Measurements from ENCODE around the gene CTBP2. TPM values are rescaled to one million over a fixed set of nuclear protein-coding genes. Genes with fewer than 3 reads are reported as not detected.

Gene CTBP2
- total RNA-seq, 1 experiment from 2014 or later: 191 TPM

DNA sequence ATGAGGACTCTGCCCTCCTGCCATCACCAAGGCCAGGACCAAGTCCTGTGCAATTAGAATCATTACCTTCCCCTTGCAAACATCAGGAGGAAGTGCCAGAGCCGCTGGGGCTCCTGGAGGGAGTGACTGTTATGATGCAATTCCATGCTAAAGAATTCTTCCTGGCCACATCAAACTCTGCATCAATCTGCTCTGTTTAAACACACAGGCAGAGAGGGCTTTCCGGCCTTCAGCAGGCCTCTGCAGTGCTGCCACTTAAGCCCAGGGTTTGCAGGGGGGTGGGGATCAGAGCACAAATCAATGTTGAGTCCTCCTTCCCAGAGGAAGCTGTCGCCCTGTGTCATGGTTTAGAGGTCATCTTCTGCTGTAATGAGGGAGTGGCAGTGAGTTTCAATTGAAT, 58.1 kb downstream of the CTBP2 start:
- Mint-ChIP-seq H3K9me3 (no peaks in the 10 kb centered on the region), H3K36me3 (peaks cover 28% of the 10 kb centered on the region), H3K27ac (peak overlapping the region; percentile 84), H3K27me3 (ENCODE audit: low read depth) (no peaks in the 10 kb centered on the region), H3K4me1 (peaks cover 94% of the 10 kb centered on the region), H3K4me3 (no peak overlapping the region)
- CTCF ChIA-PET: interaction anchor here (0.7 to 2.1 kb wide), 7 partner anchors 10 to 110 kb away, joined by 3 to 13 read pairs (median 5); no protein-coding TSS in a partner anchor
- DNase-seq (ENCODE audit: low spot score): no peak
- POLR2A ChIA-PET: interaction anchor here (0.6 to 0.8 kb wide), 2 partner anchors 58 to 98 kb away, joined by 3 to 4 read pairs; partner anchors contain the start of gene CTBP2
- TF ChIP-seq ZNF121 (CRISPR knock-in tag; IDR thresholded peaks at IDR 0.05) (peak; percentile 8; the same call in 1 of the 2 replicates), ETV6 (CRISPR knock-in tag; IDR thresholded peaks at IDR 0.05) (no peak)
- peak; percentile 9 for ATAC-seq

DNA sequence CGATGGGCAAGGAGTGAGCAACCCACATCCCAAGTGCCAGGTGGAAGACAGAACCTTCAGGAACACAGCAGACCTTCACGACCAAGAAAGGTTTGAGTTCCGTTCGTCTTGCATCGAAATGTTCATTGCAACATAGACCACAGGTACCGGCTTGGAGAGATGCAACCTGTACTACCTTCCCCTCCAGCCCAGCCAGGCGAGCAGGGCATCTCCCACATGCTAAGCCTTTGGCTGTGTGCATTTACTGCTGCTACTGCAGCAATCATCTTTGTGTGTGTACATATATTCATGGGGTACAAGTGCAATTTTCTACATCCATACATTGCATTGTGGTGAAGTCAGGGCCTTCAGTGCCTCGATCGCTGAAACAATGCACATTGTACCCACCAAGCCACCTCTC, 58.8 kb downstream of the CTBP2 start:
- Mint-ChIP-seq H3K4me1 (peaks cover 94% of the 10 kb centered on the region), H3K27me3 (ENCODE audit: low read depth) (no peaks in the 10 kb centered on the region), H3K4me3 (0 out of 2 replicates have a peak overlapping the region, but pooled peaks have one; percentile 2), H3K36me3 (peaks cover 23% of the 10 kb centered on the region), H3K9me3 (no peaks in the 10 kb centered on the region), H3K27ac (peak overlapping the region; percentile 84)
- TF ChIP-seq, protein P1, sequence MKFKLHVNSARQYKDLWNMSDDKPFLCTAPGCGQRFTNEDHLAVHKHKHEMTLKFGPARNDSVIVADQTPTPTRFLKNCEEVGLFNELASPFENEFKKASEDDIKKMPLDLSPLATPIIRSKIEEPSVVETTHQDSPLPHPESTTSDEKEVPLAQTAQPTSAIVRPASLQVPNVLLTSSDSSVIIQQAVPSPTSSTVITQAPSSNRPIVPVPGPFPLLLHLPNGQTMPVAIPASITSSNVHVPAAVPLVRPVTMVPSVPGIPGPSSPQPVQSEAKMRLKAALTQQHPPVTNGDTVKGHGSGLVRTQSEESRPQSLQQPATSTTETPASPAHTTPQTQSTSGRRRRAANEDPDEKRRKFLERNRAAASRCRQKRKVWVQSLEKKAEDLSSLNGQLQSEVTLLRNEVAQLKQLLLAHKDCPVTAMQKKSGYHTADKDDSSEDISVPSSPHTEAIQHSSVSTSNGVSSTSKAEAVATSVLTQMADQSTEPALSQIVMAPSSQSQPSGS (CRISPR knock-in tag; IDR thresholded peaks at IDR 0.05; ENCODE audit: borderline replicate concordance, low read depth): no peak
- no peak for TF ChIP-seq ZBTB21 (CRISPR knock-in tag; IDR thresholded peaks at IDR 0.05; ENCODE audit: borderline replicate concordance)
- DNase-seq (ENCODE audit: low spot score): no peak
- ChIA-PET POLR2A (no interaction called here), CTCF (no interaction called here)
- ATAC-seq: no peak

DNA sequence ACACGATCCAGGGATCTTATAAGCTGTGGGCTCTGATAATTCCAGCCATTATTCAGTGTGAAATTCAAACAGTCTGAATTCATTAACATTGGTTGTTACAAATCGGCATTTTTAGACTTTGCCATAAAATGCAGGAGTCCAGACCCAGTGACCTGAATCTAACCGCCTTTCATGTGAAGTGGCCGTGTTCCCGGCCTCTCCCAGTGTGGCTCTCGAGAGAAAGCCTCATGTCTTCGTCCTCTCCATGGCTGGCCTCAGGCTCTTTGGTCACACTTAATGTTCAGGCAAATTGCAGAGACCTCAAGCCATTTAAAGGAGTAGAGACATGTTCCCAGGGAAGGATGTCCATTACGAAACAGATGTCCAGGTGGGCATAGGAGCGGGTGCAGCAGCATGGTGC, 59.3 kb downstream of the CTBP2 start:
- ChIA-PET POLR2A (no interaction called here), CTCF (no interaction called here)
- TF ChIP-seq NFE2L1 (CRISPR knock-in tag; IDR thresholded peaks at IDR 0.05): no peak
- H3K27ac Mint-ChIP-seq: peak overlapping the region; percentile 28
- ATAC-seq (no peak), DNase-seq (ENCODE audit: low spot score) (no peak)
- peaks cover 93% of the 10 kb centered on the region for H3K4me1 Mint-ChIP-seq
- no peaks in the 10 kb centered on the region for H3K9me3 Mint-ChIP-seq
- H3K36me3 Mint-ChIP-seq: peaks cover 18% of the 10 kb centered on the region; the same call in 1 of the 2 replicates
- no peaks in the 10 kb centered on the region for H3K27me3 Mint-ChIP-seq (ENCODE audit: low read depth)
- H3K4me3 Mint-ChIP-seq: no peak overlapping the region

DNA sequence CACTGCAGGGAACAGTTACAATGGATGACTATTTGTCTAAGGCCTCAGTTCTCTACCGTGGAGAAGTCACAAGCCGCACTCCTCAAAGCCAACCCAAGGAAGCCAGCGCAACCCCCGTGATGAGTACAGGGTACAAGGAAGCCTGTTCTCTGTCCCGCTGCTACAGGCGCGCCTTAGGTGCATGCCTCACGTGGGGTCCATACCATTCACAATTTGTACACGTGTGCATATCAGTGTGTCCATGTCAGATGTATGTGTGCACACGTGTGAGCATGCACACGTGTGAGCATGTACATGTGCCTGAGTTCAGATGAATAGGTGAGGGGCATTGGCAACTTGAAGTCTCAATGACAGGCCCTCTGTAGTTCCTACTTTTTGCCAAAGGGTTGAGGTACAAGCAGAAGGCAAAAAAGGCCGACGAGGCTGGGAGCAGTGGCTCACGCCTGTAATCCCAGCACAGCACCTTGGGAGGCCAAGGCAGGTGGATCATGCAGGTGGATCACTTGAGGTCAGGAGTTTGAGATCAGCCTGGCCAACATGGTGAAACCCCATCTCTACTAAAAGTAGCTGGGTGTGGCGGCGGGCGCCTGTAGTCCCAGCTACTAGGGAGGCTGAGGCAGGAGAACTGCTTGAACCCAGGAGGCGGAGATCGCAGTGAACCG, 62.8 kb downstream of the CTBP2 start:
- H3K36me3 Mint-ChIP-seq: peaks cover 18% of the 10 kb centered on the region; the same call in 1 of the 2 replicates
- no peaks in the 10 kb centered on the region for H3K27me3 Mint-ChIP-seq (ENCODE audit: low read depth)
- DNase-seq (ENCODE audit: low spot score): no peak
- H3K27ac Mint-ChIP-seq: peak overlapping the region; percentile 78
- CTCF ChIA-PET: no interaction called here
- no peak for ATAC-seq
- no peak overlapping the region for H3K4me3 Mint-ChIP-seq
- H3K4me1 Mint-ChIP-seq: peaks cover 93% of the 10 kb centered on the region
- POLR2A ChIA-PET: no interaction called here
- no peaks in the 10 kb centered on the region for H3K9me3 Mint-ChIP-seq
- TF ChIP-seq, protein P2, sequence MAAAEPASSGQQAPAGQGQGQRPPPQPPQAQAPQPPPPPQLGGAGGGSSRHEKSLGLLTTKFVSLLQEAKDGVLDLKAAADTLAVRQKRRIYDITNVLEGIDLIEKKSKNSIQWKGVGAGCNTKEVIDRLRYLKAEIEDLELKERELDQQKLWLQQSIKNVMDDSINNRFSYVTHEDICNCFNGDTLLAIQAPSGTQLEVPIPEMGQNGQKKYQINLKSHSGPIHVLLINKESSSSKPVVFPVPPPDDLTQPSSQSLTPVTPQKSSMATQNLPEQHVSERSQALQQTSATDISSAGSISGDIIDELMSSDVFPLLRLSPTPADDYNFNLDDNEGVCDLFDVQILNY (CRISPR knock-in tag; IDR thresholded peaks at IDR 0.05): no peak
- TF ChIP-seq HMGA2 (CRISPR knock-in tag; IDR thresholded peaks at IDR 0.05) (no peak), CBFB (CRISPR knock-in tag; IDR thresholded peaks at IDR 0.05; ENCODE audit: low read depth) (no peak), JAZF1 (CRISPR knock-in tag; IDR thresholded peaks at IDR 0.05) (no peak), CREM (CRISPR knock-in tag; IDR thresholded peaks at IDR 0.05) (no peak), NR2C2 (CRISPR knock-in tag; IDR thresholded peaks at IDR 0.05) (no peak), ETV6 (CRISPR knock-in tag; IDR thresholded peaks at IDR 0.05) (no peak), MYBL2 (CRISPR knock-in tag; IDR thresholded peaks at IDR 0.05) (no peak), NR3C1 (CRISPR knock-in tag; conservative IDR thresholded peaks at IDR 0.05; ENCODE audit: low read depth) (no peak), NR1H2 (CRISPR knock-in tag; IDR thresholded peaks at IDR 0.05) (no peak), KAT7 (CRISPR knock-in tag; IDR thresholded peaks at IDR 0.05; ENCODE audit: borderline replicate concordance) (no peak), ZNF396 (CRISPR knock-in tag; IDR thresholded peaks at IDR 0.05; ENCODE audit: borderline replicate concordance) (no peak), PRRX2 (CRISPR knock-in tag; IDR thresholded peaks at IDR 0.05) (no peak)
- TF ChIP-seq, protein P3, sequence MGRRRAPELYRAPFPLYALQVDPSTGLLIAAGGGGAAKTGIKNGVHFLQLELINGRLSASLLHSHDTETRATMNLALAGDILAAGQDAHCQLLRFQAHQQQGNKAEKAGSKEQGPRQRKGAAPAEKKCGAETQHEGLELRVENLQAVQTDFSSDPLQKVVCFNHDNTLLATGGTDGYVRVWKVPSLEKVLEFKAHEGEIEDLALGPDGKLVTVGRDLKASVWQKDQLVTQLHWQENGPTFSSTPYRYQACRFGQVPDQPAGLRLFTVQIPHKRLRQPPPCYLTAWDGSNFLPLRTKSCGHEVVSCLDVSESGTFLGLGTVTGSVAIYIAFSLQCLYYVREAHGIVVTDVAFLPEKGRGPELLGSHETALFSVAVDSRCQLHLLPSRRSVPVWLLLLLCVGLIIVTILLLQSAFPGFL (CRISPR knock-in tag; IDR thresholded peaks at IDR 0.05; ENCODE audit: borderline replicate concordance): no peak
- TF ChIP-seq, protein P4, sequence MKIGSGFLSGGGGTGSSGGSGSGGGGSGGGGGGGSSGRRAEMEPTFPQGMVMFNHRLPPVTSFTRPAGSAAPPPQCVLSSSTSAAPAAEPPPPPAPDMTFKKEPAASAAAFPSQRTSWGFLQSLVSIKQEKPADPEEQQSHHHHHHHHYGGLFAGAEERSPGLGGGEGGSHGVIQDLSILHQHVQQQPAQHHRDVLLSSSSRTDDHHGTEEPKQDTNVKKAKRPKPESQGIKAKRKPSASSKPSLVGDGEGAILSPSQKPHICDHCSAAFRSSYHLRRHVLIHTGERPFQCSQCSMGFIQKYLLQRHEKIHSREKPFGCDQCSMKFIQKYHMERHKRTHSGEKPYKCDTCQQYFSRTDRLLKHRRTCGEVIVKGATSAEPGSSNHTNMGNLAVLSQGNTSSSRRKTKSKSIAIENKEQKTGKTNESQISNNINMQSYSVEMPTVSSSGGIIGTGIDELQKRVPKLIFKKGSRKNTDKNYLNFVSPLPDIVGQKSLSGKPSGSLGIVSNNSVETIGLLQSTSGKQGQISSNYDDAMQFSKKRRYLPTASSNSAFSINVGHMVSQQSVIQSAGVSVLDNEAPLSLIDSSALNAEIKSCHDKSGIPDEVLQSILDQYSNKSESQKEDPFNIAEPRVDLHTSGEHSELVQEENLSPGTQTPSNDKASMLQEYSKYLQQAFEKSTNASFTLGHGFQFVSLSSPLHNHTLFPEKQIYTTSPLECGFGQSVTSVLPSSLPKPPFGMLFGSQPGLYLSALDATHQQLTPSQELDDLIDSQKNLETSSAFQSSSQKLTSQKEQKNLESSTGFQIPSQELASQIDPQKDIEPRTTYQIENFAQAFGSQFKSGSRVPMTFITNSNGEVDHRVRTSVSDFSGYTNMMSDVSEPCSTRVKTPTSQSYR (CRISPR knock-in tag; IDR thresholded peaks at IDR 0.05): no peak
- TF ChIP-seq, protein P5, sequence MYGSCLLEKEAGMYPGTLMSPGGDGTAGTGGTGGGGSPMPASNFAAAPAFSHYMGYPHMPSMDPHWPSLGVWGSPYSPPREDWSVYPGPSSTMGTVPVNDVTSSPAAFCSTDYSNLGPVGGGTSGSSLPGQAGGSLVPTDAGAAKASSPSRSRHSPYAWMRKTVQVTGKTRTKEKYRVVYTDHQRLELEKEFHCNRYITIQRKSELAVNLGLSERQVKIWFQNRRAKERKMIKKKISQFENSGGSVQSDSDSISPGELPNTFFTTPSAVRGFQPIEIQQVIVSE (CRISPR knock-in tag; IDR thresholded peaks at IDR 0.05; ENCODE audit: borderline replicate concordance): no peak
- TF ChIP-seq, protein P6, sequence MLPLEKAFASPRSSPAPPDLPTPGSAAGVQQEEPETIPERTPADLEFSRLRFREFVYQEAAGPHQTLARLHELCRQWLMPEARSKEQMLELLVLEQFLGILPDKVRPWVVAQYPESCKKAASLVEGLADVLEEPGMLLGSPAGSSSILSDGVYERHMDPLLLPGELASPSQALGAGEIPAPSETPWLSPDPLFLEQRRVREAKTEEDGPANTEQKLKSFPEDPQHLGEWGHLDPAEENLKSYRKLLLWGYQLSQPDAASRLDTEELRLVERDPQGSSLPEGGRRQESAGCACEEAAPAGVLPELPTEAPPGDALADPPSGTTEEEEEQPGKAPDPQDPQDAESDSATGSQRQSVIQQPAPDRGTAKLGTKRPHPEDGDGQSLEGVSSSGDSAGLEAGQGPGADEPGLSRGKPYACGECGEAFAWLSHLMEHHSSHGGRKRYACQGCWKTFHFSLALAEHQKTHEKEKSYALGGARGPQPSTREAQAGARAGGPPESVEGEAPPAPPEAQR (CRISPR knock-in tag; IDR thresholded peaks at IDR 0.05): no peak

All from WTC11 (cell line).